WTC11 (cell line): ENCODE measurements around the gene TMEM176B. TPM values are rescaled to one million over a fixed set of nuclear protein-coding genes. Genes with fewer than 3 reads are reported as not detected.

ENCODE experiments used
- ATAC-seq: fragments of 200-7000 bp; cut with Tn5 transposase; 2 replicates; pipeline ENCODE4 v1.10.0; 2021; ENCODE audit warnings: mild to moderate bottlenecking, moderate library complexity
- CTCF ChIA-PET: fragments of 300-600 bp; sonication (Branson Sonifier 250); formaldehyde crosslinking; loops from one replicate; lab custom pipeline; 2021; ENCODE audit warnings: antibody characterized with exemption; lab: Charles Lee
- POLR2A ChIA-PET: fragments of 350-600 bp; sonication (Branson Sonifier 250); formaldehyde crosslinking; loops from one replicate; lab custom pipeline; 2021; ENCODE audit warnings: antibody characterized with exemption; lab: Charles Lee
- DNase-seq: peaks from one replicate; pipeline ENCODE4 v3.0.0; 2021; ENCODE audit warnings: low spot score
- H3K27ac Mint-ChIP-seq: 2 replicates; pipeline ENCODE4 v1.8.0; 2021; ENCODE audit warnings: mixed read lengths
- H3K27me3 Mint-ChIP-seq: 2 replicates; pipeline ENCODE4 v1.8.0; 2021; ENCODE audit warnings: low read depth, mild to moderate bottlenecking, moderate library complexity, mixed read lengths
- H3K36me3 Mint-ChIP-seq: 2 replicates; pipeline ENCODE4 v1.8.0; 2021; ENCODE audit warnings: mixed read lengths
- H3K4me1 Mint-ChIP-seq: 2 replicates; pipeline ENCODE4 v1.8.0; 2022; ENCODE audit warnings: mixed read lengths
- H3K4me3 Mint-ChIP-seq: 2 replicates; pipeline ENCODE4 v1.8.0; 2021; ENCODE audit warnings: mild to moderate bottlenecking, moderate library complexity, mixed read lengths
- H3K9me3 Mint-ChIP-seq: 2 replicates; pipeline ENCODE4 v1.8.0; 2021; ENCODE audit warnings: mixed read lengths
- CREB1 ChIP-seq: sonication (generic); formaldehyde crosslinking; IDR thresholded peaks from 2 replicates; pipeline ENCODE4 v1.8.0; 2023; ENCODE audit warnings: mild to moderate bottlenecking, missing genetic modification reagents
- ESRRA ChIP-seq: sonication (generic); formaldehyde crosslinking; IDR thresholded peaks from 2 replicates; pipeline ENCODE4 v1.8.1; 2022; ENCODE audit warnings: mild to moderate bottlenecking, missing genetic modification reagents, borderline replicate concordance
- FOXP1 ChIP-seq: sonication (generic); formaldehyde crosslinking; IDR thresholded peaks from 2 replicates; pipeline ENCODE4 v1.8.0; 2022; ENCODE audit warnings: missing genetic modification reagents, mild to moderate bottlenecking, moderate library complexity, borderline replicate concordance
- JAZF1 ChIP-seq: fragments of 250-450 bp; sonication (Bioruptor Pico); IDR thresholded peaks from 2 replicates; pipeline ENCODE4 v1.9.0; 2021; ENCODE audit warnings: moderate library complexity, mild to moderate bottlenecking, inconsistent platforms
- SP1 ChIP-seq: sonication (generic); formaldehyde crosslinking; conservative IDR thresholded peaks from 2 replicates; pipeline ENCODE4 v1.8.1; 2022; ENCODE audit warnings: missing genetic modification reagents
- ZNF138 ChIP-seq: sonication (generic); formaldehyde crosslinking; conservative IDR thresholded peaks from 2 replicates; pipeline ENCODE4 v1.8.1; 2022; ENCODE audit warnings: mild to moderate bottlenecking, moderate library complexity, missing genetic modification reagents
- ZNF317 ChIP-seq: sonication (generic); formaldehyde crosslinking; IDR thresholded peaks from 2 replicates; pipeline ENCODE4 v1.8.1; 2023; ENCODE audit warnings: low read depth, mild to moderate bottlenecking, moderate library complexity, missing genetic modification reagents, borderline replicate concordance
- total RNA-seq: library from RNA; stranded (reverse); gene quantifications from 3 replicates; pipeline ENCODE4 v1.2.3, GENCODE V29; 2021
- TF ChIP-seq, protein P1 (sequence below): sonication (generic); formaldehyde crosslinking; IDR thresholded peaks from 2 replicates; pipeline ENCODE4 v1.8.0; 2023; ENCODE audit warnings: mild to moderate bottlenecking, missing genetic modification reagents
- TF ChIP-seq, protein P2 (sequence below): sonication (generic); formaldehyde crosslinking; conservative IDR thresholded peaks from 2 replicates; pipeline ENCODE4 v1.8.1; 2023; ENCODE audit warnings: mild to moderate bottlenecking, low read depth, missing genetic modification reagents, moderate library complexity
- TF ChIP-seq, protein P3 (sequence below): fragments of 200-600 bp; IDR thresholded peaks from 2 replicates; pipeline ENCODE4 v1.8.0; 2022; ENCODE audit warnings: antibody characterized with exemption
- TF ChIP-seq, protein P4 (sequence below): fragments of 250-450 bp; sonication (Bioruptor Pico); IDR thresholded peaks from 2 replicates; pipeline ENCODE4 v1.9.0; 2021; ENCODE audit warnings: mild to moderate bottlenecking
- TF ChIP-seq, protein P5 (sequence below): fragments of 250-450 bp; sonication (Bioruptor Pico); IDR thresholded peaks from 2 replicates; pipeline ENCODE4 v1.9.0; 2021; ENCODE audit warnings: mild to moderate bottlenecking
- TF ChIP-seq, protein P6 (sequence below): sonication (generic); formaldehyde crosslinking; IDR thresholded peaks from 2 replicates; pipeline ENCODE4 v1.8.0; 2022; ENCODE audit warnings: mild to moderate bottlenecking, missing genetic modification reagents
- TF ChIP-seq, protein P7 (sequence below): sonication (generic); formaldehyde crosslinking; IDR thresholded peaks from 2 replicates; pipeline ENCODE4 v1.8.1; 2023; ENCODE audit warnings: mild to moderate bottlenecking, moderate library complexity, missing genetic modification reagents
- TF ChIP-seq, protein P8 (sequence below): sonication (generic); formaldehyde crosslinking; IDR thresholded peaks from 2 replicates; pipeline ENCODE4 v1.8.0; 2022; ENCODE audit warnings: missing genetic modification reagents
- TF ChIP-seq, protein P9 (sequence below): sonication (generic); formaldehyde crosslinking; IDR thresholded peaks from 2 replicates; pipeline ENCODE4 v1.8.0; 2022; ENCODE audit warnings: mild to moderate bottlenecking, missing genetic modification reagents
- TF ChIP-seq, protein P10 (sequence below): sonication (generic); formaldehyde crosslinking; IDR thresholded peaks from 2 replicates; pipeline ENCODE4 v1.8.1; 2023; ENCODE audit warnings: mild to moderate bottlenecking, missing genetic modification reagents

Gene TMEM176B
- total RNA-seq, 1 experiment from 2014 or later = 1.0 TPM

DNA sequence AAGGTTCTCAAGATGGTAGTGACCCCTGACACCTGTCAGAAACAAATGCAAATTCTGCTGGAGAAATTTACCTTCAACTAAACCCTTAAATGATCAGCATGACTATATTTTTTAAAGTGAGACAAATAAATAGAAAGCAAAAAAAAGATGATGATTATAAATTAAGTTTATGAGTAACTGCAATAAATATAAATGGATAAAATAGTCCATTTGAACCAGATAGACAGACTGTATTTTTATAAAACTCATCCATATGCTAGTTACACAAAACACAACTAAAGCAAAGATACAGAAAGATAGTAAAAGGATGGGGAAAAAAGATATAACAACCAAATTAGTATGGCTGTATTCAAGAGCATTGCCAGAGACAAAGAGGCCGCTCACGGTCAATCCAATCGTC lies 6.3 kb upstream of the TMEM176B start:
- H3K27ac Mint-ChIP-seq = no peak overlapping the region
- no peaks in the 10 kb centered on the region for H3K4me1 Mint-ChIP-seq
- ATAC-seq = no peak
- no peak overlapping the region for H3K4me3 Mint-ChIP-seq
- no peak for DNase-seq
- H3K36me3 Mint-ChIP-seq = peaks cover 15% of the 10 kb centered on the region
- H3K27me3 Mint-ChIP-seq = peaks cover 46% of the 10 kb centered on the region
- H3K9me3 Mint-ChIP-seq = peaks cover 28% of the 10 kb centered on the region
- CTCF ChIA-PET = no interaction called here
- TF ChIP-seq, protein P1, sequence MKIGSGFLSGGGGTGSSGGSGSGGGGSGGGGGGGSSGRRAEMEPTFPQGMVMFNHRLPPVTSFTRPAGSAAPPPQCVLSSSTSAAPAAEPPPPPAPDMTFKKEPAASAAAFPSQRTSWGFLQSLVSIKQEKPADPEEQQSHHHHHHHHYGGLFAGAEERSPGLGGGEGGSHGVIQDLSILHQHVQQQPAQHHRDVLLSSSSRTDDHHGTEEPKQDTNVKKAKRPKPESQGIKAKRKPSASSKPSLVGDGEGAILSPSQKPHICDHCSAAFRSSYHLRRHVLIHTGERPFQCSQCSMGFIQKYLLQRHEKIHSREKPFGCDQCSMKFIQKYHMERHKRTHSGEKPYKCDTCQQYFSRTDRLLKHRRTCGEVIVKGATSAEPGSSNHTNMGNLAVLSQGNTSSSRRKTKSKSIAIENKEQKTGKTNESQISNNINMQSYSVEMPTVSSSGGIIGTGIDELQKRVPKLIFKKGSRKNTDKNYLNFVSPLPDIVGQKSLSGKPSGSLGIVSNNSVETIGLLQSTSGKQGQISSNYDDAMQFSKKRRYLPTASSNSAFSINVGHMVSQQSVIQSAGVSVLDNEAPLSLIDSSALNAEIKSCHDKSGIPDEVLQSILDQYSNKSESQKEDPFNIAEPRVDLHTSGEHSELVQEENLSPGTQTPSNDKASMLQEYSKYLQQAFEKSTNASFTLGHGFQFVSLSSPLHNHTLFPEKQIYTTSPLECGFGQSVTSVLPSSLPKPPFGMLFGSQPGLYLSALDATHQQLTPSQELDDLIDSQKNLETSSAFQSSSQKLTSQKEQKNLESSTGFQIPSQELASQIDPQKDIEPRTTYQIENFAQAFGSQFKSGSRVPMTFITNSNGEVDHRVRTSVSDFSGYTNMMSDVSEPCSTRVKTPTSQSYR (CRISPR knock-in tag) = no peak
- TF ChIP-seq, protein P2, sequence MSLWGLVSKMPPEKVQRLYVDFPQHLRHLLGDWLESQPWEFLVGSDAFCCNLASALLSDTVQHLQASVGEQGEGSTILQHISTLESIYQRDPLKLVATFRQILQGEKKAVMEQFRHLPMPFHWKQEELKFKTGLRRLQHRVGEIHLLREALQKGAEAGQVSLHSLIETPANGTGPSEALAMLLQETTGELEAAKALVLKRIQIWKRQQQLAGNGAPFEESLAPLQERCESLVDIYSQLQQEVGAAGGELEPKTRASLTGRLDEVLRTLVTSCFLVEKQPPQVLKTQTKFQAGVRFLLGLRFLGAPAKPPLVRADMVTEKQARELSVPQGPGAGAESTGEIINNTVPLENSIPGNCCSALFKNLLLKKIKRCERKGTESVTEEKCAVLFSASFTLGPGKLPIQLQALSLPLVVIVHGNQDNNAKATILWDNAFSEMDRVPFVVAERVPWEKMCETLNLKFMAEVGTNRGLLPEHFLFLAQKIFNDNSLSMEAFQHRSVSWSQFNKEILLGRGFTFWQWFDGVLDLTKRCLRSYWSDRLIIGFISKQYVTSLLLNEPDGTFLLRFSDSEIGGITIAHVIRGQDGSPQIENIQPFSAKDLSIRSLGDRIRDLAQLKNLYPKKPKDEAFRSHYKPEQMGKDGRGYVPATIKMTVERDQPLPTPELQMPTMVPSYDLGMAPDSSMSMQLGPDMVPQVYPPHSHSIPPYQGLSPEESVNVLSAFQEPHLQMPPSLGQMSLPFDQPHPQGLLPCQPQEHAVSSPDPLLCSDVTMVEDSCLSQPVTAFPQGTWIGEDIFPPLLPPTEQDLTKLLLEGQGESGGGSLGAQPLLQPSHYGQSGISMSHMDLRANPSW (CRISPR knock-in tag) = no peak
- TF ChIP-seq, protein P3, sequence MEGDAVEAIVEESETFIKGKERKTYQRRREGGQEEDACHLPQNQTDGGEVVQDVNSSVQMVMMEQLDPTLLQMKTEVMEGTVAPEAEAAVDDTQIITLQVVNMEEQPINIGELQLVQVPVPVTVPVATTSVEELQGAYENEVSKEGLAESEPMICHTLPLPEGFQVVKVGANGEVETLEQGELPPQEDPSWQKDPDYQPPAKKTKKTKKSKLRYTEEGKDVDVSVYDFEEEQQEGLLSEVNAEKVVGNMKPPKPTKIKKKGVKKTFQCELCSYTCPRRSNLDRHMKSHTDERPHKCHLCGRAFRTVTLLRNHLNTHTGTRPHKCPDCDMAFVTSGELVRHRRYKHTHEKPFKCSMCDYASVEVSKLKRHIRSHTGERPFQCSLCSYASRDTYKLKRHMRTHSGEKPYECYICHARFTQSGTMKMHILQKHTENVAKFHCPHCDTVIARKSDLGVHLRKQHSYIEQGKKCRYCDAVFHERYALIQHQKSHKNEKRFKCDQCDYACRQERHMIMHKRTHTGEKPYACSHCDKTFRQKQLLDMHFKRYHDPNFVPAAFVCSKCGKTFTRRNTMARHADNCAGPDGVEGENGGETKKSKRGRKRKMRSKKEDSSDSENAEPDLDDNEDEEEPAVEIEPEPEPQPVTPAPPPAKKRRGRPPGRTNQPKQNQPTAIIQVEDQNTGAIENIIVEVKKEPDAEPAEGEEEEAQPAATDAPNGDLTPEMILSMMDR = no peak
- TF ChIP-seq, protein P4, sequence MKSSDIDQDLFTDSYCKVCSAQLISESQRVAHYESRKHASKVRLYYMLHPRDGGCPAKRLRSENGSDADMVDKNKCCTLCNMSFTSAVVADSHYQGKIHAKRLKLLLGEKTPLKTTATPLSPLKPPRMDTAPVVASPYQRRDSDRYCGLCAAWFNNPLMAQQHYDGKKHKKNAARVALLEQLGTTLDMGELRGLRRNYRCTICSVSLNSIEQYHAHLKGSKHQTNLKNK = no peak
- TF ChIP-seq FOXP1 (CRISPR knock-in tag) = no peak
- TF ChIP-seq, protein P5, sequence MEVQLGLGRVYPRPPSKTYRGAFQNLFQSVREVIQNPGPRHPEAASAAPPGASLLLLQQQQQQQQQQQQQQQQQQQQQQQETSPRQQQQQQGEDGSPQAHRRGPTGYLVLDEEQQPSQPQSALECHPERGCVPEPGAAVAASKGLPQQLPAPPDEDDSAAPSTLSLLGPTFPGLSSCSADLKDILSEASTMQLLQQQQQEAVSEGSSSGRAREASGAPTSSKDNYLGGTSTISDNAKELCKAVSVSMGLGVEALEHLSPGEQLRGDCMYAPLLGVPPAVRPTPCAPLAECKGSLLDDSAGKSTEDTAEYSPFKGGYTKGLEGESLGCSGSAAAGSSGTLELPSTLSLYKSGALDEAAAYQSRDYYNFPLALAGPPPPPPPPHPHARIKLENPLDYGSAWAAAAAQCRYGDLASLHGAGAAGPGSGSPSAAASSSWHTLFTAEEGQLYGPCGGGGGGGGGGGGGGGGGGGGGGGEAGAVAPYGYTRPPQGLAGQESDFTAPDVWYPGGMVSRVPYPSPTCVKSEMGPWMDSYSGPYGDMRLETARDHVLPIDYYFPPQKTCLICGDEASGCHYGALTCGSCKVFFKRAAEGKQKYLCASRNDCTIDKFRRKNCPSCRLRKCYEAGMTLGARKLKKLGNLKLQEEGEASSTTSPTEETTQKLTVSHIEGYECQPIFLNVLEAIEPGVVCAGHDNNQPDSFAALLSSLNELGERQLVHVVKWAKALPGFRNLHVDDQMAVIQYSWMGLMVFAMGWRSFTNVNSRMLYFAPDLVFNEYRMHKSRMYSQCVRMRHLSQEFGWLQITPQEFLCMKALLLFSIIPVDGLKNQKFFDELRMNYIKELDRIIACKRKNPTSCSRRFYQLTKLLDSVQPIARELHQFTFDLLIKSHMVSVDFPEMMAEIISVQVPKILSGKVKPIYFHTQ (CRISPR knock-in tag) = no peak
- TF ChIP-seq, protein P6, sequence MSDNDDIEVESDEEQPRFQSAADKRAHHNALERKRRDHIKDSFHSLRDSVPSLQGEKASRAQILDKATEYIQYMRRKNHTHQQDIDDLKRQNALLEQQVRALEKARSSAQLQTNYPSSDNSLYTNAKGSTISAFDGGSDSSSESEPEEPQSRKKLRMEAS = no peak
- no peak for TF ChIP-seq ESRRA
- TF ChIP-seq, protein P7, sequence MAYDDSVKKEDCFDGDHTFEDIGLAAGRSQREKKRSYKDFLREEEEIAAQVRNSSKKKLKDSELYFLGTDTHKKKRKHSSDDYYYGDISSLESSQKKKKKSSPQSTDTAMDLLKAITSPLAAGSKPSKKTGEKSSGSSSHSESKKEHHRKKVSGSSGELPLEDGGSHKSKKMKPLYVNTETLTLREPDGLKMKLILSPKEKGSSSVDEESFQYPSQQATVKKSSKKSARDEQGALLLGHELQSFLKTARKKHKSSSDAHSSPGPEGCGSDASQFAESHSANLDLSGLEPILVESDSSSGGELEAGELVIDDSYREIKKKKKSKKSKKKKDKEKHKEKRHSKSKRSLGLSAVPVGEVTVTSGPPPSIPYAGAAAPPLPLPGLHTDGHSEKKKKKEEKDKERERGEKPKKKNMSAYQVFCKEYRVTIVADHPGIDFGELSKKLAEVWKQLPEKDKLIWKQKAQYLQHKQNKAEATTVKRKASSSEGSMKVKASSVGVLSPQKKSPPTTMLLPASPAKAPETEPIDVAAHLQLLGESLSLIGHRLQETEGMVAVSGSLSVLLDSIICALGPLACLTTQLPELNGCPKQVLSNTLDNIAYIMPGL (CRISPR knock-in tag) = no peak
- TF ChIP-seq ZNF138 = no peak
- TF ChIP-seq, protein P8, sequence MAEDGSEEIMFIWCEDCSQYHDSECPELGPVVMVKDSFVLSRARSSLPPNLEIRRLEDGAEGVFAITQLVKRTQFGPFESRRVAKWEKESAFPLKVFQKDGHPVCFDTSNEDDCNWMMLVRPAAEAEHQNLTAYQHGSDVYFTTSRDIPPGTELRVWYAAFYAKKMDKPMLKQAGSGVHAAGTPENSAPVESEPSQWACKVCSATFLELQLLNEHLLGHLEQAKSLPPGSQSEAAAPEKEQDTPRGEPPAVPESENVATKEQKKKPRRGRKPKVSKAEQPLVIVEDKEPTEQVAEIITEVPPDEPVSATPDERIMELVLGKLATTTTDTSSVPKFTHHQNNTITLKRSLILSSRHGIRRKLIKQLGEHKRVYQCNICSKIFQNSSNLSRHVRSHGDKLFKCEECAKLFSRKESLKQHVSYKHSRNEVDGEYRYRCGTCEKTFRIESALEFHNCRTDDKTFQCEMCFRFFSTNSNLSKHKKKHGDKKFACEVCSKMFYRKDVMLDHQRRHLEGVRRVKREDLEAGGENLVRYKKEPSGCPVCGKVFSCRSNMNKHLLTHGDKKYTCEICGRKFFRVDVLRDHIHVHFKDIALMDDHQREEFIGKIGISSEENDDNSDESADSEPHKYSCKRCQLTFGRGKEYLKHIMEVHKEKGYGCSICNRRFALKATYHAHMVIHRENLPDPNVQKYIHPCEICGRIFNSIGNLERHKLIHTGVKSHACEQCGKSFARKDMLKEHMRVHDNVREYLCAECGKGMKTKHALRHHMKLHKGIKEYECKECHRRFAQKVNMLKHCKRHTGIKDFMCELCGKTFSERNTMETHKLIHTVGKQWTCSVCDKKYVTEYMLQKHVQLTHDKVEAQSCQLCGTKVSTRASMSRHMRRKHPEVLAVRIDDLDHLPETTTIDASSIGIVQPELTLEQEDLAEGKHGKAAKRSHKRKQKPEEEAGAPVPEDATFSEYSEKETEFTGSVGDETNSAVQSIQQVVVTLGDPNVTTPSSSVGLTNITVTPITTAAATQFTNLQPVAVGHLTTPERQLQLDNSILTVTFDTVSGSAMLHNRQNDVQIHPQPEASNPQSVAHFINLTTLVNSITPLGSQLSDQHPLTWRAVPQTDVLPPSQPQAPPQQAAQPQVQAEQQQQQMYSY (CRISPR knock-in tag) = no peak
- TF ChIP-seq JAZF1 = no peak
- TF ChIP-seq, protein P9, sequence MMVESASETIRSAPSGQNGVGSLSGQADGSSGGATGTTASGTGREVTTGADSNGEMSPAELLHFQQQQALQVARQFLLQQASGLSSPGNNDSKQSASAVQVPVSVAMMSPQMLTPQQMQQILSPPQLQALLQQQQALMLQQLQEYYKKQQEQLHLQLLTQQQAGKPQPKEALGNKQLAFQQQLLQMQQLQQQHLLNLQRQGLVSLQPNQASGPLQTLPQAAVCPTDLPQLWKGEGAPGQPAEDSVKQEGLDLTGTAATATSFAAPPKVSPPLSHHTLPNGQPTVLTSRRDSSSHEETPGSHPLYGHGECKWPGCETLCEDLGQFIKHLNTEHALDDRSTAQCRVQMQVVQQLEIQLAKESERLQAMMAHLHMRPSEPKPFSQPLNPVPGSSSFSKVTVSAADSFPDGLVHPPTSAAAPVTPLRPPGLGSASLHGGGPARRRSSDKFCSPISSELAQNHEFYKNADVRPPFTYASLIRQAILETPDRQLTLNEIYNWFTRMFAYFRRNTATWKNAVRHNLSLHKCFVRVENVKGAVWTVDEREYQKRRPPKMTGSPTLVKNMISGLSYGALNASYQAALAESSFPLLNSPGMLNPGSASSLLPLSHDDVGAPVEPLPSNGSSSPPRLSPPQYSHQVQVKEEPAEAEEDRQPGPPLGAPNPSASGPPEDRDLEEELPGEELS (CRISPR knock-in tag) = no peak
- no peak for TF ChIP-seq SP1
- TF ChIP-seq, protein P10, sequence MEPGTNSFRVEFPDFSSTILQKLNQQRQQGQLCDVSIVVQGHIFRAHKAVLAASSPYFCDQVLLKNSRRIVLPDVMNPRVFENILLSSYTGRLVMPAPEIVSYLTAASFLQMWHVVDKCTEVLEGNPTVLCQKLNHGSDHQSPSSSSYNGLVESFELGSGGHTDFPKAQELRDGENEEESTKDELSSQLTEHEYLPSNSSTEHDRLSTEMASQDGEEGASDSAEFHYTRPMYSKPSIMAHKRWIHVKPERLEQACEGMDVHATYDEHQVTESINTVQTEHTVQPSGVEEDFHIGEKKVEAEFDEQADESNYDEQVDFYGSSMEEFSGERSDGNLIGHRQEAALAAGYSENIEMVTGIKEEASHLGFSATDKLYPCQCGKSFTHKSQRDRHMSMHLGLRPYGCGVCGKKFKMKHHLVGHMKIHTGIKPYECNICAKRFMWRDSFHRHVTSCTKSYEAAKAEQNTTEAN (CRISPR knock-in tag) = no peak
- TF ChIP-seq CREB1 (CRISPR knock-in tag) = no peak
- TF ChIP-seq ZNF317 (CRISPR knock-in tag) = no peak
- POLR2A ChIA-PET = no interaction called here
